Hematopoietic multipotent progenitor cell treated with erythropoietin and hydrocortisone succinate and interleukin-3 and kit ligand, for 17 days (in vitro differentiated cells): ENCODE results near the gene TNIK.
"Not testable (repeated sequence)": the region's sequence is repeated elsewhere in the genome, so short reads cannot be mapped to it uniquely, and the experiment has no call there.

Source experiments
- DNase-seq: peaks from one replicate; pipeline ENCODE4 v3.0.0-alpha.2; 2015; ENCODE audit warnings: low spot score

Gene TNIK

GRCh38 chr3:171125010-171125409, 335.2 kb downstream of the TNIK start:
- DNase-seq = no peak

GRCh38 chr3:171123915-171124314, 336.3 kb downstream of the TNIK start:
- DNase-seq = no peak

- no peak for DNase-seq
These were observed 337.3 kb downstream of the TNIK start for GRCh38 chr3:171122861-171123260.

- DNase-seq = no peak
These were observed 338.0 kb downstream of the TNIK start for GRCh38 chr3:171122240-171122639.

GRCh38 chr3:171121801-171122200, 338.4 kb downstream of the TNIK start:
- no peak for DNase-seq

- not testable (repeated sequence) for DNase-seq
These were observed 340.8 kb downstream of the TNIK start for GRCh38 chr3:171119402-171119801.

- not testable (repeated sequence) for DNase-seq
These were observed 341.2 kb downstream of the TNIK start for GRCh38 chr3:171118993-171119392.

GRCh38 chr3:171116824-171117395, 343.3 kb downstream of the TNIK start:
- no peak for DNase-seq

- DNase-seq = no peak
These were observed 343.8 kb downstream of the TNIK start for GRCh38 chr3:171116365-171116764.

GRCh38 chr3:171115667-171116066, 344.5 kb downstream of the TNIK start:
- DNase-seq = no peak

GRCh38 chr3:171113716-171114115, 346.5 kb downstream of the TNIK start:
- DNase-seq = no peak

- DNase-seq = no peak
These were observed 349.5 kb downstream of the TNIK start for GRCh38 chr3:171110715-171111114.

GRCh38 chr3:171108066-171108465, 352.1 kb downstream of the TNIK start:
- DNase-seq = no peak

GRCh38 chr3:171103185-171103584, 357.0 kb downstream of the TNIK start:
- no peak for DNase-seq

GRCh38 chr3:171101982-171102641, 358.1 kb downstream of the TNIK start:
- DNase-seq = no peak

GRCh38 chr3:171099911-171100310, 360.3 kb downstream of the TNIK start:
- no peak for DNase-seq

GRCh38 chr3:171095063-171095462, 365.1 kb downstream of the TNIK start:
- DNase-seq = no peak

- DNase-seq = no peak
These were observed 365.8 kb downstream of the TNIK start for GRCh38 chr3:171094411-171094810.

GRCh38 chr3:171093462-171093861, 366.7 kb downstream of the TNIK start:
- no peak for DNase-seq

GRCh38 chr3:171092467-171092911, 367.7 kb downstream of the TNIK start:
- no peak for DNase-seq

- no peak for DNase-seq
These were observed 369.9 kb downstream of the TNIK start for GRCh38 chr3:171090321-171090720.

- DNase-seq = no peak
These were observed 371.0 kb downstream of the TNIK start for GRCh38 chr3:171088964-171089754.

GRCh38 chr3:171088496-171088895, 371.7 kb downstream of the TNIK start:
- no peak for DNase-seq
